CD4-positive, CD25-positive, alpha-beta regulatory T cell (primary cell): ENCODE data around the gene POLR2F. TPM values are rescaled to one million over a fixed set of nuclear protein-coding genes. Genes with fewer than 3 reads are reported as not detected.

Source experiments
- ATAC-seq, 2 donors: fragments of 150-1000 bp; cut with Tn5 transposase; one replicate each; pipeline ENCODE4 v1.10.0; 2021; ENCODE audit warnings: low read depth in 2 of 2, moderate number of reproducible peaks in 2 of 2, moderate library complexity in 1 of 2
- DNase-seq, 3 donors: peaks; one replicate each; pipeline versions ENCODE4 v3.0.0 to v3.0.0-alpha.2; 2012 to 2022; ENCODE audit warnings: mixed read lengths in 1 of 3
- H3K27ac ChIP-seq: one replicate; pipeline ENCODE4 v1.7.0; 2013; ENCODE audit warnings: mild to moderate bottlenecking, low read length; ENCODE audit not compliant: insufficient read depth, poor library complexity, severe bottlenecking
- H3K27me3 ChIP-seq: one replicate; pipeline ENCODE4 v1.7.0; 2013; ENCODE audit warnings: low read length; ENCODE audit not compliant: control insufficient read depth, insufficient read depth
- H3K36me3 ChIP-seq: one replicate; pipeline ENCODE4 v1.7.0; 2013; ENCODE audit warnings: mild to moderate bottlenecking, low read length, moderate library complexity; ENCODE audit not compliant: control insufficient read depth, insufficient read depth
- H3K4me1 ChIP-seq: 2 replicates; pipeline ENCODE4 v1.7.0; 2013; ENCODE audit warnings: mild to moderate bottlenecking, low read length; ENCODE audit not compliant: insufficient read depth, control insufficient read depth, poor library complexity, severe bottlenecking
- H3K4me3 ChIP-seq: one replicate; pipeline ENCODE4 v1.7.0; 2013; ENCODE audit warnings: low read depth, mild to moderate bottlenecking, low read length, moderate library complexity
- H3K9me3 ChIP-seq, 2 experiments: 1 replicate in 1 of 2; 2 replicates in 1 of 2; pipeline ENCODE4 v1.7.0; 2013; ENCODE audit warnings: low read length in 2 of 2, mild to moderate bottlenecking in 1 of 2, moderate library complexity in 1 of 2; ENCODE audit not compliant: control insufficient read depth in 2 of 2
- H3K27ac Mint-ChIP-seq, 3 donors: one replicate each; pipeline ENCODE4 v1.8.0; 2020 to 2022; ENCODE audit warnings: mild to moderate bottlenecking in 3 of 3, mixed read lengths in 3 of 3, moderate library complexity in 2 of 3
- H3K27me3 Mint-ChIP-seq: one replicate; pipeline ENCODE4 v1.8.0; 2022; ENCODE audit warnings: mild to moderate bottlenecking, mixed read lengths
- H3K36me3 Mint-ChIP-seq: one replicate; pipeline ENCODE4 v1.8.0; 2020; ENCODE audit warnings: mixed read lengths
- H3K4me1 Mint-ChIP-seq, 4 donors: one replicate each; pipeline ENCODE4 v1.8.0; 2020 to 2022; ENCODE audit warnings: mixed read lengths in 4 of 4, mild to moderate bottlenecking in 1 of 4
- H3K4me3 Mint-ChIP-seq, 4 donors: one replicate each; pipeline ENCODE4 v1.8.0; 2020 to 2022; ENCODE audit warnings: mild to moderate bottlenecking in 4 of 4, mixed read lengths in 4 of 4, moderate library complexity in 3 of 4
- H3K9me3 Mint-ChIP-seq, 7 donors: one replicate each; pipeline ENCODE4 v1.8.0; 2020 to 2022; ENCODE audit warnings: mixed read lengths in 7 of 7, mild to moderate bottlenecking in 3 of 7, moderate library complexity in 2 of 7
- polyA plus RNA-seq, 4 donors: library from polyadenylated mRNA; unstranded; fragments of 300-500 nt; fragmentation: Illumina TruSeq; gene quantifications; one replicate each; pipeline ENCODE4 v1.2.3, GENCODE V29; 2021
- total RNA-seq: library from RNA; stranded (reverse); gene quantifications from one replicate; pipeline ENCODE4 v1.2.3, GENCODE V29; 2022

POLR2F gene
- total and polyA plus RNA-seq, 5 donors from 2014 or later = 34.5 to 170 (median 157) TPM

DNA sequence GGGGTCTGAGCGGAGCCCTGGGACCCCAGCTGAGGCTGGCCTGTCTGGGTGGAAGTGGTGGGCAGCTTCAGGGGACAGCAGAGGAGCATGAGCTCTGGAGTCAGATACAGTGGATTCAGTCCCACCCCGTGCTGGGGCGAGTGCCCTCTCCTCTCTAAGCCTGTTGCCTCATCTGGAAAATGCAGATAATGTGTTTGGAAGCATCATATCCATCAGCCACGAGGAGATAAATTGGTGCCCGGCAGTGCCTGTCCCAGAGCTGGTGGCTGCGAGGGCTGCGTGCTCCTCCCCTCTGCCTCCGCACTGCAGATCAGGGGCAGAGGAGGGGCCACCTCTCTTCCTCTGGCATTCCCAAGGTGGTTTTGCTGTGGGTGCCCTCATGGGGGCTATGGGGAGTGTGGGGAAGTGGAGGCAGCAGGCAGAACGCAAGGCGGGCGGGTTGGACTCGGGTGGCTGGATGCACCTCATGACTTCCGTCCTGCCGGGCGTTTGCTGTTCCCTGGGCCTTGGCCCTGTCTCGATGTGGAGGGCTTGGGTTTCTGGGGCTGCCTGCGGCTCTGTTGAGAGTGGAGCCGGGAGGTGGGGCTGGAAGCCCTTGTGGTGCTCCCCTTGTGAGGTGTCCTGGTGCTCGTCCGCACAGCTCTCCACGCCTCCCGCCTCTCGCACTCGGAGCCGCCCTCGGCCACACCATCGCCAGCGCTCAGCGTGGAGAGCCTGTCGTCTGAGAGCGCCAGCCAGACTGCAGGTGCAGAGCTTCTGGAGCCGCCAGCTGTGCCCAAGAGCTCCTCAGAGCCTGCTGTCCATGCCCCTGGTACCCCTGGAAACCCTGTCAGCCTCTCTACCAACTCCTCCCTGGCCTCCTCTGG is 26.5 kb upstream of the POLR2F start:
- peaks cover 20% of the 10 kb centered on the region for H3K36me3 ChIP-seq
- Mint-ChIP-seq H3K27me3 (no peaks in the 10 kb centered on the region), H3K4me3 (no peak overlapping the region), H3K9me3 (peaks cover 0 to 1% (median 0%) of the 10 kb centered on the region in 7 donors), H3K36me3 (peaks cover 18% of the 10 kb centered on the region), H3K4me1 (peaks cover 0 to 4% (median 0%) of the 10 kb centered on the region in 4 donors), H3K27ac (no peak overlapping the region)
- ATAC-seq = no peak
- H3K4me1 ChIP-seq = no peaks in the 10 kb centered on the region
- no peak for DNase-seq
- no peaks in the 10 kb centered on the region for H3K9me3 ChIP-seq
- no peaks in the 10 kb centered on the region for H3K27me3 ChIP-seq
- no peak overlapping the region for H3K27ac ChIP-seq
- H3K4me3 ChIP-seq = no peak overlapping the region

DNA sequence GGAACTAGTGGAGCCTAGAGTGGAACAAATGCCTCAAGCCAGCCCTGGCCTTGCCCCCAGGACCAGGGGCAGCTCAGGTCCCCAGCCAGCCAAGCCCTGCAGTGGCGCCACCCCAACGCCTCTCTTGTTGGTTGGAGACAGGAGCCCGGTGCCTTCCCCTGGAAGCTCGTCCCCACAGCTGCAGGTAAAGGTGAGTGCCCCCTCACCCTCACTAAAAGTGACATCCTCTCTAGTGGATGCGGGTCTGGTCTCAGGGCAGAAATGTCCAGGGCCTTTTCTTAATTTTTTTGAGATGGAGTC is 25.9 kb upstream of the POLR2F start:
- Histone ChIP-seq H3K27me3 (no peaks in the 10 kb centered on the region), H3K36me3 (peaks cover 20% of the 10 kb centered on the region), H3K27ac (no peak overlapping the region), H3K4me3 (no peak overlapping the region), H3K4me1 (no peaks in the 10 kb centered on the region), H3K9me3 (no peaks in the 10 kb centered on the region)
- no peaks in the 10 kb centered on the region for H3K27me3 Mint-ChIP-seq
- H3K27ac Mint-ChIP-seq = no peak overlapping the region
- H3K9me3 Mint-ChIP-seq = peaks cover 0 to 1% (median 0%) of the 10 kb centered on the region in 7 donors
- DNase-seq (no peak), ATAC-seq (no peak)
- peaks cover 19% of the 10 kb centered on the region for H3K36me3 Mint-ChIP-seq
- no peak overlapping the region for H3K4me3 Mint-ChIP-seq
- peaks cover 0 to 4% (median 0%) of the 10 kb centered on the region in 4 donors for H3K4me1 Mint-ChIP-seq

DNA sequence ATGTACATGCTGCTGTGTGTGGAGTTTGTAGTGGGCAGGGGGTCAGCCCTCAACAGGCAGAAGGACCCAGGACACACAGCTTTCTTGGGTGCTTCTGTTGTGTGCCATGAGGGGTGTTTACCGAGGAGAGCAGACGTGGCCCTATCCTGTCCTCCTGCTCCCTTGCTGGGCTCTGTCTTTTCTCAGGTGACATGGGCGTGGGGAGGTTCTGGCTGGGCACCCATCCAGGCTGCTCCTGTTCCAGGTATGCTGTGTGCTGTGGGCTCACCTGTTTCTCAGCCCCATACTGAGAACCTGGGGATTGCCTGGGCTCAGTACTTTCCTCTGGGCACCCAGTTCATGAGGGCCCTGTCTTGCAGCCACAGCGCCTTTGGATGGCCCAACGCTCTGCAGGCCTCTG is 24.1 kb upstream of the POLR2F start:
- H3K27me3 ChIP-seq = no peaks in the 10 kb centered on the region
- peaks cover 0 to 1% (median 0%) of the 10 kb centered on the region in 7 donors for H3K9me3 Mint-ChIP-seq
- no peak overlapping the region for H3K4me3 ChIP-seq
- ATAC-seq (no peak), DNase-seq (no peak)
- H3K36me3 Mint-ChIP-seq = peaks cover 15% of the 10 kb centered on the region
- peaks cover 0 to 17% (median 4%) of the 10 kb centered on the region in 4 donors for H3K4me1 Mint-ChIP-seq
- peaks cover 20% of the 10 kb centered on the region for H3K36me3 ChIP-seq
- no peaks in the 10 kb centered on the region for H3K27me3 Mint-ChIP-seq
- H3K9me3 ChIP-seq = no peaks in the 10 kb centered on the region
- H3K27ac ChIP-seq = no peak overlapping the region
- H3K27ac Mint-ChIP-seq = no peak overlapping the region
- peaks cover 5% of the 10 kb centered on the region for H3K4me1 ChIP-seq
- H3K4me3 Mint-ChIP-seq = no peak overlapping the region

DNA sequence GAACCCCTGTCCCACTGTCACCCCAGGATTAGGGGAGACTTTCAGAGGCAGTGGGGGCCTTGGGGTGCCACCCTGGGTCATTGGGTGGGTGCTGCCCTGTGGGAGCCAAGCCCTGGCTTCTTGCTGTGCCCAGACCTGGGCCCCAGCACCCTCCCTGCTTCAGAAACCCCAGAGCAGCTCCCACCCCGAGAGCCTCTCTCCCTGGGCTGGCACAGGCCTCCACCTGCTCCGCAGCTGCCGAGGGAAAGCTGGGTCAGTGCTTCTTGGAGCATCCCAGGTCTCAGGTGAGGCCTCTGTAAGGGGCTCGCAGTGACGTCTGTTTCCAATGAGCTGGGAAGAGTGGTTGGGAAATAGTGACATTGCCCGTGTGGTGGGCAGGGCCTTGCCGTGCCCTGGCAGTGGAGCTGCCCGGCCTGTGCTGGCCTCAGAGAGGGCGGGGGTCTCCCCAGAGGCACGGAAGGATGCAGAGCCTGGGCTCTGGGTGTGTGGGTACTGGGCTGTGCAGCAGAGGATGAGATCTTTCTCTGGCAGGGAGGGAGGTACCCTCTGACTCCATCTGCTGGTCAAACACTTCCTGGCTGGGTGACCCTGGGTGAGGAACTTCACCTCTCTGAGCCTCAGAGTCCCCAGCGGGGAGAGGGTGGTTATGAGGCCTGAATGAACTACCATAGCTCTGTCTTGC is 23.1 kb upstream of the POLR2F start:
- no peaks in the 10 kb centered on the region for H3K27me3 ChIP-seq
- no peak overlapping the region for H3K4me3 ChIP-seq
- no peak overlapping the region for H3K27ac ChIP-seq
- H3K4me1 ChIP-seq = peaks cover 5% of the 10 kb centered on the region
- DNase-seq (peak in 1 of 3 donors; percentile 33), ATAC-seq (no peak)
- H3K36me3 ChIP-seq = peaks cover 20% of the 10 kb centered on the region
- Mint-ChIP-seq H3K4me1 (peaks cover 0 to 17% (median 4%) of the 10 kb centered on the region in 4 donors), H3K27me3 (no peaks in the 10 kb centered on the region), H3K27ac (peak overlapping the region in 2 of 3 donors; percentile 66 to 71), H3K36me3 (peaks cover 15% of the 10 kb centered on the region), H3K9me3 (peaks cover 0 to 1% (median 0%) of the 10 kb centered on the region in 7 donors), H3K4me3 (no peak overlapping the region)
- H3K9me3 ChIP-seq = no peaks in the 10 kb centered on the region

DNA sequence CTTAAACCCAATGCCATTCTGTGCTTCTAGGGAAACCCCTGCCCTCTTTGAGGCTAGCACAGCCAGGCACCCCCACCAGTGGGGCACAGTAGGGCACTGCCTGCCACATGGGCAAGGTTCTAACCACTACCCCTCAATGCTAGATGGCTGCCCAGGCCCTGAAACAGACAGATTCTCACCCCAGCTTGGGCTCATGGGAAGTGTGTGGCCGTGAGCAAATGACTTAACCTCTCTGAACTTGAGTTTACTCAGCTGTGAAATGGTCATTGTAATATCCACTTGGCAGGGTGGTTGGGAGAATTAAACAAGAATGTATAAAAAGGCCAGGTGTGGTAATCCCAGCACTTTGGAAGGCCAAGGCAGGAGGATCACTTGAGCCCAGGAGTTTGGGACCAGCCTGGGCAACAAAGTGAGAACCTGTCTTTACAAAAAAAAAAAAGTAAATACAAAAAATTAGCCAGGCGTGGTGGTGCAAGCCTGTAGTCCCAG is 22.5 kb upstream of the POLR2F start:
- H3K4me3 Mint-ChIP-seq = no peak overlapping the region
- no peak overlapping the region for H3K4me3 ChIP-seq
- H3K4me1 Mint-ChIP-seq = peaks cover 0 to 17% (median 4%) of the 10 kb centered on the region in 4 donors
- H3K27me3 Mint-ChIP-seq = no peaks in the 10 kb centered on the region
- ATAC-seq = no peak
- peaks cover 19% of the 10 kb centered on the region for H3K36me3 ChIP-seq
- DNase-seq = no peak
- no peak overlapping the region for H3K27ac ChIP-seq
- H3K27me3 ChIP-seq = no peaks in the 10 kb centered on the region
- H3K9me3 ChIP-seq = no peaks in the 10 kb centered on the region
- no peak overlapping the region for H3K27ac Mint-ChIP-seq
- H3K4me1 ChIP-seq = peaks cover 5% of the 10 kb centered on the region
- peaks cover 15% of the 10 kb centered on the region for H3K36me3 Mint-ChIP-seq
- peaks cover 0 to 1% (median 0%) of the 10 kb centered on the region in 7 donors for H3K9me3 Mint-ChIP-seq

DNA sequence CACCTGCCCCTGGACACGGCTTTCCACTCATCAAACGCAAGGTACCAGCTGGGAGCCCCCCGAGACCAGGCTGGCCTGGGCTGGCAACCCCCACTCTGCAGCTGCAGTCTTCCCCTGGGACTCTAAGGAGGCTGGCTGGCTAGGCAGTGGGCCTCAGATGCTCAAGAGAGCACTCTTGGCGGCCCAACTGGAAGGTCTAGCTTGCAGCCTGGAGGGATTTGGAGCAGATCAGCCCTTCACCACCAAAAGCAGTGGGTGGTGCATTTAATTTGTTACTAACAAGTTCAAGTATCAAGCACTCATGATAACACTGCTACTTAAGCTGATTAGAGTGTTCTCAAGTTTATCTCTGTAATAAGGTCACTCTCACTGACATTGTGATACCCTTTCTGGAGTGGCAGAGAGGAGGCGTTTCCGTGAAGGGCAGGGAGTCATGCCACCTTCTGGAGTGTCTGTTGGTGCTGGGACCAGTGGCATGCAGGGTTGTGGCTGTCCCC is 21.6 kb upstream of the POLR2F start:
- H3K27me3 Mint-ChIP-seq = no peaks in the 10 kb centered on the region
- Histone ChIP-seq H3K4me1 (peaks cover 5% of the 10 kb centered on the region), H3K9me3 (no peaks in the 10 kb centered on the region), H3K27me3 (no peaks in the 10 kb centered on the region), H3K27ac (no peak overlapping the region), H3K4me3 (no peak overlapping the region), H3K36me3 (peaks cover 11% of the 10 kb centered on the region)
- H3K4me3 Mint-ChIP-seq = no peak overlapping the region
- DNase-seq = no peak
- peaks cover 0 to 1% (median 0%) of the 10 kb centered on the region in 7 donors for H3K9me3 Mint-ChIP-seq
- H3K27ac Mint-ChIP-seq = no peak overlapping the region
- H3K4me1 Mint-ChIP-seq = peaks cover 0 to 17% (median 4%) of the 10 kb centered on the region in 4 donors
- H3K36me3 Mint-ChIP-seq = peaks cover 12% of the 10 kb centered on the region
- no peak for ATAC-seq

DNA sequence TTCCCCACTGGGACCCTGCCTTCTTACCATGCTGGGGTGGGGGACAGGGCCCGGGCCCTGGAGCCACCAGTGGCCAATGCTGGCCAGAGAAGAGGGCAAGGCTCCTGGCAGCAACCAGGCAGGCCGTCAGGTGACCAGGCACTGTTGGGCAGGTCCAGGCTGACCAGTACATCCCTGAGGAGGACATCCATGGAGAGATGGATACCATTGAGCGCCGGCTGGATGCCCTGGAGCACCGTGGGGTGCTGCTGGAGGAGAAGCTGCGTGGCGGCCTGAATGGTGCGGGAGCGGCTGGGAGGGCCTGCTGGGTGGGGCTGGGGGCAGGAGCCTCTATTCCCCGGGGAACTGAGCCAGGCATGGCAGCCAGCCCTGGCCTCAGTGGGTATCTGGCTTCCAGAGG is 21.1 kb upstream of the POLR2F start:
- H3K4me1 Mint-ChIP-seq = peaks cover 0 to 17% (median 4%) of the 10 kb centered on the region in 4 donors
- no peaks in the 10 kb centered on the region for H3K27me3 Mint-ChIP-seq
- Histone ChIP-seq H3K27ac (no peak overlapping the region), H3K9me3 (no peaks in the 10 kb centered on the region), H3K4me1 (peaks cover 5% of the 10 kb centered on the region), H3K36me3 (peaks cover 9% of the 10 kb centered on the region), H3K27me3 (no peaks in the 10 kb centered on the region), H3K4me3 (no peak overlapping the region)
- DNase-seq = no peak
- no peak for ATAC-seq
- no peak overlapping the region for H3K4me3 Mint-ChIP-seq
- H3K27ac Mint-ChIP-seq = no peak overlapping the region
- peaks cover 12% of the 10 kb centered on the region for H3K36me3 Mint-ChIP-seq
- H3K9me3 Mint-ChIP-seq = peaks cover 0 to 1% (median 0%) of the 10 kb centered on the region in 7 donors
